Astrocyte (in vitro differentiated cells and primary cell): ENCODE results near the gene AMDHD1.

Experiments used
- EZH2 ChIP-seq: IDR thresholded peaks from 2 replicates; pipeline ENCODE4 v1.6.1; 2012; ENCODE audit warnings: mild to moderate bottlenecking, low read length, inconsistent platforms; ENCODE audit not compliant: insufficient read depth
- TF ChIP-seq, protein P1 (sequence below): IDR thresholded peaks from 2 replicates; pipeline ENCODE4 v1.5.1; 2011; ENCODE audit warnings: low read depth, mild to moderate bottlenecking, inconsistent platforms, low read length, moderate library complexity; ENCODE audit not compliant: insufficient read depth

DNA sequence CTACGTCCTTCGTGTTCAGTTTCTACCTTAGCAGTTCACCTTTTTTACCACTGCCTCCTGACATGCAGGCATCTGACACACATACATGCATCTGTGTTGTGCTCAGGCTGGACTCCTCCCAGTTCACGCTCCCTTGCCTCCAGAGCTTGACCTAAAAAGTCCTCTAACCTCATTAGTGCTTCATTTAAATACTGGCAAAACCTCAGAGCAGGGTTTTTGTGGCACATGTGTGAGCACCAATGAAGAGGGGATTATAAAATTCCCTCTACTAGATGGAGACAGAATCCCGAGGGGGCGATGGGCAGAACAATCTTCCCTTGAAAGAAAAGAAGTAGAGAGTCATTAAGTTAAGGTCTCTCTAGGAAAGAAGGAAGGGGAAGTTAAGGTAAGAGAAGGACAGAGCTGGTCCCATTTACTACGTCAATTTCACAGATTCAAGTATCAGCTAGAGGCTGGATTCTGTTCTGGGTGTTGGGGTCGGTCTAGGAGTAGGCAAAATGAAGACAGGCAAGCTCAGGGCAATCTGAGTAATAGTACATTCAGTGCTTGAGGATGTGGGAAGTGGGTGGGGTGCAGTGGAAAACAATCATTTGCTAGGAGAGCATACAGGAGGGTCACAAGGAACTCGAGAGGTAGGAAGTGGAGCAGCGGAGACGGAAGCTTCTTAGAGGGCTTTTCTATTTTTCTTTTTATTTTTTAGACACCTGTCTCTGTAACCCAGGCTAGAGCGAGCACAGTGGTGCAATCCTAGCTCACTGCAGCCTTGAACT is 45.6 kb downstream of the AMDHD1 start:
- TF ChIP-seq, protein P1, sequence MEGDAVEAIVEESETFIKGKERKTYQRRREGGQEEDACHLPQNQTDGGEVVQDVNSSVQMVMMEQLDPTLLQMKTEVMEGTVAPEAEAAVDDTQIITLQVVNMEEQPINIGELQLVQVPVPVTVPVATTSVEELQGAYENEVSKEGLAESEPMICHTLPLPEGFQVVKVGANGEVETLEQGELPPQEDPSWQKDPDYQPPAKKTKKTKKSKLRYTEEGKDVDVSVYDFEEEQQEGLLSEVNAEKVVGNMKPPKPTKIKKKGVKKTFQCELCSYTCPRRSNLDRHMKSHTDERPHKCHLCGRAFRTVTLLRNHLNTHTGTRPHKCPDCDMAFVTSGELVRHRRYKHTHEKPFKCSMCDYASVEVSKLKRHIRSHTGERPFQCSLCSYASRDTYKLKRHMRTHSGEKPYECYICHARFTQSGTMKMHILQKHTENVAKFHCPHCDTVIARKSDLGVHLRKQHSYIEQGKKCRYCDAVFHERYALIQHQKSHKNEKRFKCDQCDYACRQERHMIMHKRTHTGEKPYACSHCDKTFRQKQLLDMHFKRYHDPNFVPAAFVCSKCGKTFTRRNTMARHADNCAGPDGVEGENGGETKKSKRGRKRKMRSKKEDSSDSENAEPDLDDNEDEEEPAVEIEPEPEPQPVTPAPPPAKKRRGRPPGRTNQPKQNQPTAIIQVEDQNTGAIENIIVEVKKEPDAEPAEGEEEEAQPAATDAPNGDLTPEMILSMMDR, result no peak
- TF ChIP-seq EZH2, result no peak
